ENCODE data around the gene TNPO1.

GRCh38 chr5:72937517-72938061, 121.1 kb downstream of the TNPO1 start:
- TF ChIP-seq, protein P1, sequence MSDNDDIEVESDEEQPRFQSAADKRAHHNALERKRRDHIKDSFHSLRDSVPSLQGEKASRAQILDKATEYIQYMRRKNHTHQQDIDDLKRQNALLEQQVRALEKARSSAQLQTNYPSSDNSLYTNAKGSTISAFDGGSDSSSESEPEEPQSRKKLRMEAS (IDR thresholded peaks at IDR 0.05): no peak
- TF ChIP-seq CEBPB (IDR thresholded peaks at IDR 0.05) (no peak), USF1 (IDR thresholded peaks at IDR 0.05) (no peak), RAD21 (IDR thresholded peaks at IDR 0.05; ENCODE audit: low read depth) (no peak), EP300 (IDR thresholded peaks at IDR 0.05; ENCODE audit: borderline replicate concordance) (no peak), YY1 (IDR thresholded peaks at IDR 0.05; ENCODE audit: low read depth) (no peak), NFIC (IDR thresholded peaks at IDR 0.05) (no peak), TEAD4 (IDR thresholded peaks at IDR 0.05) (no peak)
- TF ChIP-seq, protein P2, sequence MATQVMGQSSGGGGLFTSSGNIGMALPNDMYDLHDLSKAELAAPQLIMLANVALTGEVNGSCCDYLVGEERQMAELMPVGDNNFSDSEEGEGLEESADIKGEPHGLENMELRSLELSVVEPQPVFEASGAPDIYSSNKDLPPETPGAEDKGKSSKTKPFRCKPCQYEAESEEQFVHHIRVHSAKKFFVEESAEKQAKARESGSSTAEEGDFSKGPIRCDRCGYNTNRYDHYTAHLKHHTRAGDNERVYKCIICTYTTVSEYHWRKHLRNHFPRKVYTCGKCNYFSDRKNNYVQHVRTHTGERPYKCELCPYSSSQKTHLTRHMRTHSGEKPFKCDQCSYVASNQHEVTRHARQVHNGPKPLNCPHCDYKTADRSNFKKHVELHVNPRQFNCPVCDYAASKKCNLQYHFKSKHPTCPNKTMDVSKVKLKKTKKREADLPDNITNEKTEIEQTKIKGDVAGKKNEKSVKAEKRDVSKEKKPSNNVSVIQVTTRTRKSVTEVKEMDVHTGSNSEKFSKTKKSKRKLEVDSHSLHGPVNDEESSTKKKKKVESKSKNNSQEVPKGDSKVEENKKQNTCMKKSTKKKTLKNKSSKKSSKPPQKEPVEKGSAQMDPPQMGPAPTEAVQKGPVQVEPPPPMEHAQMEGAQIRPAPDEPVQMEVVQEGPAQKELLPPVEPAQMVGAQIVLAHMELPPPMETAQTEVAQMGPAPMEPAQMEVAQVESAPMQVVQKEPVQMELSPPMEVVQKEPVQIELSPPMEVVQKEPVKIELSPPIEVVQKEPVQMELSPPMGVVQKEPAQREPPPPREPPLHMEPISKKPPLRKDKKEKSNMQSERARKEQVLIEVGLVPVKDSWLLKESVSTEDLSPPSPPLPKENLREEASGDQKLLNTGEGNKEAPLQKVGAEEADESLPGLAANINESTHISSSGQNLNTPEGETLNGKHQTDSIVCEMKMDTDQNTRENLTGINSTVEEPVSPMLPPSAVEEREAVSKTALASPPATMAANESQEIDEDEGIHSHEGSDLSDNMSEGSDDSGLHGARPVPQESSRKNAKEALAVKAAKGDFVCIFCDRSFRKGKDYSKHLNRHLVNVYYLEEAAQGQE (IDR thresholded peaks at IDR 0.05; ENCODE audit: low read depth): no peak

Measured in Ishikawa (cell line).